Parathyroid adenoma (tissue), 2 donors: ENCODE results near the gene PTPRD.

Source experiments
- H2AFZ ChIP-seq: fragments of 300-600 bp; sonication (generic); one replicate; pipeline ENCODE4 v1.7.0; 2017; ENCODE audit warnings: antibody characterized with exemption, mild to moderate bottlenecking
- H3K27ac ChIP-seq: fragments of 300-600 bp; sonication (generic); one replicate; pipeline ENCODE4 v1.7.0; 2017
- H3K27me3 ChIP-seq: fragments of 300-600 bp; sonication (generic); one replicate; pipeline ENCODE4 v1.7.0; 2017; ENCODE audit warnings: low read length; ENCODE audit not compliant: control insufficient read depth, insufficient read depth
- H3K36me3 ChIP-seq: fragments of 300-600 bp; sonication (generic); one replicate; pipeline ENCODE4 v1.7.0; 2017; ENCODE audit warnings: low read length; ENCODE audit not compliant: control insufficient read depth, insufficient read depth
- H3K4me1 ChIP-seq: fragments of 300-600 bp; sonication (generic); one replicate; pipeline ENCODE4 v1.7.0; 2017; ENCODE audit warnings: control low read depth
- H3K4me2 ChIP-seq: fragments of 300-600 bp; sonication (generic); one replicate; pipeline ENCODE4 v1.7.0; 2017; ENCODE audit warnings: low read length
- H3K4me3 ChIP-seq: fragments of 300-600 bp; sonication (generic); one replicate; pipeline ENCODE4 v1.7.0; 2017; ENCODE audit warnings: low read depth, low read length
- H3K79me2 ChIP-seq: fragments of 300-600 bp; sonication (generic); one replicate; pipeline ENCODE4 v1.7.0; 2017; ENCODE audit warnings: control low read depth
- H3K9ac ChIP-seq: fragments of 300-600 bp; sonication (generic); one replicate; pipeline ENCODE4 v1.7.0; 2017; ENCODE audit warnings: mild to moderate bottlenecking
- H3K9me3 ChIP-seq: fragments of 300-600 bp; sonication (generic); one replicate; pipeline ENCODE4 v1.7.0; 2017; ENCODE audit warnings: low read length; ENCODE audit not compliant: control insufficient read depth
- TF ChIP-seq, protein P1 (sequence below): fragments of 300-600 bp; sonication (generic); IDR thresholded peaks from one replicate; pipeline ENCODE4 v1.7.0; 2017; ENCODE audit warnings: antibody characterized with exemption, mild to moderate bottlenecking
- donor health status: primary hyperparathyroidism.

PTPRD gene

DNA sequence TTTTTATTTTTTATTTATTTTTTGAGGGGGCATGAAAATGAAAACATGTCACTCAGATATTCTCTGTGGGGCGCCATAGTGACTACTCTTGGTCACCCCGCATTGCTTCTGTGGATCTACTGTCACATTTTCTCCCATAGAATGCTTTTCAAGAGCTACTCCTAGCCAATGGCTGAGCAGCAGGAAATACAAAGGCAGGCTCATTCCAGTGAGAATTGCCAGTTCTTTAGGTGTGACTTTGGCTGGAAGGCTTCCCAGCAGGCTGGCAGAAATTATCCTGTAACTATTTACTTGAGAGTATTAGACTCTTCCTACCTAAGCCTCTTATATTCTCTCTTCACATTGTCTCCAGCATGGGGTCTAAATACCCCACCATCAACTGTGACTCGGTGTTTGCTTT is 21.0 kb upstream of the PTPRD start:
- Histone ChIP-seq H3K79me2 (no peaks in the 10 kb centered on the region), H3K4me2 (no peak overlapping the region), H3K4me3 (no peak overlapping the region), H2AFZ (no peak overlapping the region), H3K9me3 (no peaks in the 10 kb centered on the region), H3K9ac (no peak overlapping the region), H3K27me3 (no peaks in the 10 kb centered on the region), H3K4me1 (no peaks in the 10 kb centered on the region), H3K27ac (no peak overlapping the region), H3K36me3 (no peaks in the 10 kb centered on the region)
- TF ChIP-seq, protein P1, sequence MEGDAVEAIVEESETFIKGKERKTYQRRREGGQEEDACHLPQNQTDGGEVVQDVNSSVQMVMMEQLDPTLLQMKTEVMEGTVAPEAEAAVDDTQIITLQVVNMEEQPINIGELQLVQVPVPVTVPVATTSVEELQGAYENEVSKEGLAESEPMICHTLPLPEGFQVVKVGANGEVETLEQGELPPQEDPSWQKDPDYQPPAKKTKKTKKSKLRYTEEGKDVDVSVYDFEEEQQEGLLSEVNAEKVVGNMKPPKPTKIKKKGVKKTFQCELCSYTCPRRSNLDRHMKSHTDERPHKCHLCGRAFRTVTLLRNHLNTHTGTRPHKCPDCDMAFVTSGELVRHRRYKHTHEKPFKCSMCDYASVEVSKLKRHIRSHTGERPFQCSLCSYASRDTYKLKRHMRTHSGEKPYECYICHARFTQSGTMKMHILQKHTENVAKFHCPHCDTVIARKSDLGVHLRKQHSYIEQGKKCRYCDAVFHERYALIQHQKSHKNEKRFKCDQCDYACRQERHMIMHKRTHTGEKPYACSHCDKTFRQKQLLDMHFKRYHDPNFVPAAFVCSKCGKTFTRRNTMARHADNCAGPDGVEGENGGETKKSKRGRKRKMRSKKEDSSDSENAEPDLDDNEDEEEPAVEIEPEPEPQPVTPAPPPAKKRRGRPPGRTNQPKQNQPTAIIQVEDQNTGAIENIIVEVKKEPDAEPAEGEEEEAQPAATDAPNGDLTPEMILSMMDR: no peak

DNA sequence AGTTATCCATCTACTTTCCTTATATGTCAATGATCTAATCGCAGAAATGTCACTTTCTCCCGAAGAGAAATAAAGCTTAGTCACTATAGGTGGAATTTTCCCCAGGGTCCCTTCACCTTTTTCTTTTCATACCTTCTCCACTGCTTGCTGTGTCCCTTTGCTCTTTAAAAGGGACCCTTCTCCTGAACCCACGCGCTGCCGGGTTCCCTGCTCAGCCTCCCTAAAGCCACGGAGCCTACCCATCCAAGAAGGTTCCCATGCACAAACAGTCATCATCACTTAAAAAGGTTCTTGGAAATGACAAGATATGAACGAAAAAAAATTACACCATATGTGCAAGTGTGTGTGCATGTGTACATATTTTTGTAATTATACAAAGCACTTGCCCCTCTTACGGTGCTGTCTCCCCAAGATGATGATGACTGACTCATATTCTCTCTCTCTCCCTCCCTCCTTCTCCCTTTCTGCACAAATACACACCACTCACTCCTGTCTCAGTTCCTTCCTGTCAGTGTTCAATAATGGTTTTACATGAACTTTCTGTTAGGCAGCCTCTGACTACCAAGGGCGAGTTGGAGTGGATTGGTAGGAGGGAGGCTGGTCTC is 1.5 kb upstream of the PTPRD start:
- Histone ChIP-seq H3K4me2 (no peak overlapping the region), H3K4me3 (no peak overlapping the region), H3K9ac (no peak overlapping the region), H3K27ac (no peak overlapping the region), H3K9me3 (no peaks in the 10 kb centered on the region), H3K27me3 (peaks cover 4% of the 10 kb centered on the region), H3K79me2 (no peaks in the 10 kb centered on the region), H2AFZ (no peak overlapping the region), H3K36me3 (no peaks in the 10 kb centered on the region), H3K4me1 (no peaks in the 10 kb centered on the region)
- TF ChIP-seq, protein P1: no peak

DNA sequence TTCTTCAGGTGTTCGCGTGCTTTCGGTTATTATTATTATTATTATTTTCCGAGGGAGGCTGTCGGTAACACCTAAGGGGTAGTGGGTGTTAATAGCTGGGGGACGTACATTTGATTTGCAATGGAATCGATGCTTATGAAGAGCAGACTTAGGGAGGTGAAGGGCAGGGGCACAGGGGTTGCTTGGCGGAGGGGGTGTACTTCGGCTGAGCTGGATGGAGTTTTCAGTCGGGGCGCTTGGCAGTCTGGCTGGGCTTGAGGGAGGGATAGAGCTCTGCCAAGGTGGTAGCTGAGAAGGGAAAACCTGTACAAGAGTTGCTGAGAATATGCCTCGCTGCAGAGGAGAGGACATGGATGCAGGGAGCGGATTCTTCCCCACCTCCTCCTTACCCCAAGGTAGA is 617 bp upstream of the PTPRD start:
- Histone ChIP-seq H3K9ac (no peak overlapping the region), H3K9me3 (no peaks in the 10 kb centered on the region), H3K27me3 (peaks cover 4% of the 10 kb centered on the region)

DNA sequence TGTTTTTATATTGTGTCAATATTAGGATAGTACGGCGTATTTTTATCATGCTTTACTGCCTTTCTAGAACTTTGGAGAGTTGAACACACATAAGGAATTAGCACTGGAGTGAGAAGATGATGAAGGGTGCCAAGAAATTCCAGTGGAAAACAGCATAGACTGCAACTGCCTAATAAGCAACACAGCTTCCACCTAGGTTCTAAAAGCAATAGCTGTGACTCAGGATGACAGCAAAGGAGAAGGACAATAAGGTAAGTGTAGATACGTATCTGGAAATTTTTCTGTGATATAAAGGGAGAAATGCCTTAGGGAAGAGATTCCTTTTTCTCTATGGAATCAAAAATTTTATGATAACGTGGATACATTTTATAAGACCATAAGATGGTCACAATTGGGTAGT is 7.4 kb downstream of the PTPRD start:
- no peaks in the 10 kb centered on the region for H3K36me3 ChIP-seq
- H3K27ac ChIP-seq: no peak overlapping the region
- H3K4me3 ChIP-seq: no peak overlapping the region
- no peaks in the 10 kb centered on the region for H3K4me1 ChIP-seq
- no peak overlapping the region for H3K9ac ChIP-seq
- H3K27me3 ChIP-seq: no peaks in the 10 kb centered on the region
- H2AFZ ChIP-seq: no peak overlapping the region
- no peaks in the 10 kb centered on the region for H3K79me2 ChIP-seq
- TF ChIP-seq, protein P1: no peak
- no peak overlapping the region for H3K4me2 ChIP-seq
- no peaks in the 10 kb centered on the region for H3K9me3 ChIP-seq

More for the DNA sequence above, 617 bp upstream of the PTPRD start:
- Histone ChIP-seq H3K4me1 (no peaks in the 10 kb centered on the region), H2AFZ (no peak overlapping the region), H3K79me2 (no peaks in the 10 kb centered on the region), H3K4me2 (peak overlapping the region; percentile 3), H3K36me3 (no peaks in the 10 kb centered on the region), H3K27ac (no peak overlapping the region), H3K4me3 (no peak overlapping the region)
- TF ChIP-seq, protein P1: no peak

DNA sequence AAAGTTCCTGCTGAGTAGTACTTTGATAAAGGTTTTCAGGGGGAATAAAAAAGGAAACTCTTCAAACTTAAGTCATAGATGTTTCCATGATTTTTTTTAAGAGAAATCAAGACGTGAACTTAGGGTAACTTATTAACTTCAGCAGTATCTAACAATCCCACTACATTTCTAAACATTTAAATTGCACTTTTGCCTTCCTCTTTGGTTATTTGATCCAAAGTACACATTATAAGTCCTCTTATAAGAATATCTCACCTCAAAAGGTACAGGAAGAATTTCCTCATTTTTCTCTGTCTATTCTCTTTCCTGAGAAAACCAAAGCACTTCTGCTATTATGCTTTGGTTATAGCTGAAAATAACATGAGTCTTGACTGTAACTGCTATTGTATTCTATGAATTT is 7.9 kb downstream of the PTPRD start:
- TF ChIP-seq, protein P1: no peak
- Histone ChIP-seq H3K9ac (no peak overlapping the region), H3K36me3 (no peaks in the 10 kb centered on the region), H3K79me2 (no peaks in the 10 kb centered on the region), H3K4me1 (no peaks in the 10 kb centered on the region), H3K27ac (no peak overlapping the region), H3K4me2 (no peak overlapping the region), H2AFZ (no peak overlapping the region), H3K9me3 (no peaks in the 10 kb centered on the region), H3K27me3 (no peaks in the 10 kb centered on the region), H3K4me3 (no peak overlapping the region)
